Common myeloid progenitor, CD34-positive (primary cell): ENCODE data around the gene IL1R2.

Experiments used
- CTCF ChIA-PET: fragments of 350-600 bp; sonication (Branson Sonifier 250); formaldehyde crosslinking; loops from one replicate; lab custom pipeline; 2021; ENCODE audit warnings: antibody characterized with exemption; lab: Charles Lee
- POLR2A ChIA-PET: fragments of 350-600 bp; sonication (Branson Sonifier 250); formaldehyde crosslinking; loops from one replicate; lab custom pipeline; 2021; ENCODE audit warnings: antibody characterized with exemption; lab: Charles Lee
- DNase-seq, 3 donors: peaks; one replicate each; pipeline versions ENCODE4 v3.0.0 to v3.0.0-alpha.2; 2013
- H3K27ac ChIP-seq, 2 experiments: 1 replicate in 1 of 2; 2 replicates in 1 of 2; pipeline ENCODE4 v1.7.0; 2013; ENCODE audit warnings: inconsistent platforms in 2 of 2, low read length in 2 of 2, mild to moderate bottlenecking in 2 of 2, low read depth in 1 of 2, moderate library complexity in 1 of 2; ENCODE audit not compliant: severe bottlenecking in 2 of 2, insufficient read depth in 1 of 2, poor library complexity in 1 of 2
- H3K27me3 ChIP-seq, 5 experiments: replicated peaks in 2 of 5; 1 replicate in 3 of 5; 2 replicates in 2 of 5; pipeline versions ENCODE4 v1.6.1 to v1.7.0; 2013; ENCODE audit warnings: low read length in 4 of 5, mild to moderate bottlenecking in 2 of 5, moderate library complexity in 2 of 5, inconsistent platforms in 1 of 5; ENCODE audit not compliant: insufficient read depth in 5 of 5, control insufficient read depth in 4 of 5
- H3K36me3 ChIP-seq, 4 experiments: 1 replicate in 2 of 4; 2 replicates in 2 of 4; pipeline versions ENCODE4 v1.6.1 to v1.7.0; 2013; ENCODE audit warnings: low read length in 3 of 4, control low read depth in 1 of 4, mild to moderate bottlenecking in 1 of 4; ENCODE audit not compliant: control insufficient read depth in 4 of 4, insufficient read depth in 4 of 4
- H3K4me1 ChIP-seq, 4 experiments: 1 replicate in 3 of 4; 2 replicates in 1 of 4; pipeline versions ENCODE4 v1.6.1 to v1.7.1; 2013; ENCODE audit warnings: low read length in 3 of 4, mild to moderate bottlenecking in 3 of 4, control low read depth in 1 of 4, inconsistent platforms in 1 of 4, moderate library complexity in 1 of 4; ENCODE audit not compliant: control insufficient read depth in 4 of 4, insufficient read depth in 4 of 4; ENCODE audit errors: control extremely low read depth in 1 of 4
- H3K4me3 ChIP-seq, 7 experiments: 1 replicate in 4 of 7; 2 replicates in 3 of 7; pipeline versions ENCODE4 v1.5.1 to v1.7.0; 2013; ENCODE audit warnings: mild to moderate bottlenecking in 7 of 7, low read length in 6 of 7, moderate library complexity in 6 of 7, inconsistent platforms in 2 of 7, low read depth in 2 of 7, control low read depth in 1 of 7; ENCODE audit not compliant: insufficient read depth in 4 of 7, control insufficient read depth in 1 of 7; ENCODE audit errors: extremely low read depth in 1 of 7
- H3K9me3 ChIP-seq, 5 experiments: 1 replicate in 4 of 5; 2 replicates in 1 of 5; pipeline versions ENCODE4 v1.6.1 to v1.7.1; 2013; ENCODE audit warnings: low read length in 4 of 5, mild to moderate bottlenecking in 2 of 5, inconsistent platforms in 1 of 5, low read depth in 1 of 5, moderate library complexity in 1 of 5; ENCODE audit not compliant: control insufficient read depth in 4 of 5, insufficient read depth in 2 of 5; ENCODE audit errors: control extremely low read depth in 1 of 5
- WGBS: methylation state at CpG from one replicate; pipeline ENCODE4 v1.1.5; 2013; ENCODE audit not compliant: insufficient coverage; 5-methylcytosine and 5-hydroxymethylcytosine counted together

The IL1R2 gene

GRCh38 chr2:102073168-102073724, 81.5 kb downstream of the IL1R2 start:
- no peaks in the 10 kb centered on the region for H3K9me3 ChIP-seq
- POLR2A ChIA-PET, result interaction anchor here (1.2 kb wide), 1 partner anchor 10 kb away, joined by 3 read pairs; no protein-coding TSS in a partner anchor
- CTCF ChIA-PET, result interaction anchor here (0.8 to 2.0 kb wide), 8 partner anchors 9 to 168 kb away, joined by 3 to 11 read pairs (median 4); no protein-coding TSS in a partner anchor
- no peak overlapping the region for H3K27ac ChIP-seq
- no peak for DNase-seq
- no peaks in the 10 kb centered on the region for H3K36me3 ChIP-seq
- no peaks in the 10 kb centered on the region for H3K27me3 ChIP-seq
- peaks cover 0 to 19% (median 14%) of the 10 kb centered on the region in 4 experiments for H3K4me1 ChIP-seq
- WGBS, result no CpG with 5 or more reads among the region's 2 CpGs
- no peak overlapping the region for H3K4me3 ChIP-seq

DNA sequence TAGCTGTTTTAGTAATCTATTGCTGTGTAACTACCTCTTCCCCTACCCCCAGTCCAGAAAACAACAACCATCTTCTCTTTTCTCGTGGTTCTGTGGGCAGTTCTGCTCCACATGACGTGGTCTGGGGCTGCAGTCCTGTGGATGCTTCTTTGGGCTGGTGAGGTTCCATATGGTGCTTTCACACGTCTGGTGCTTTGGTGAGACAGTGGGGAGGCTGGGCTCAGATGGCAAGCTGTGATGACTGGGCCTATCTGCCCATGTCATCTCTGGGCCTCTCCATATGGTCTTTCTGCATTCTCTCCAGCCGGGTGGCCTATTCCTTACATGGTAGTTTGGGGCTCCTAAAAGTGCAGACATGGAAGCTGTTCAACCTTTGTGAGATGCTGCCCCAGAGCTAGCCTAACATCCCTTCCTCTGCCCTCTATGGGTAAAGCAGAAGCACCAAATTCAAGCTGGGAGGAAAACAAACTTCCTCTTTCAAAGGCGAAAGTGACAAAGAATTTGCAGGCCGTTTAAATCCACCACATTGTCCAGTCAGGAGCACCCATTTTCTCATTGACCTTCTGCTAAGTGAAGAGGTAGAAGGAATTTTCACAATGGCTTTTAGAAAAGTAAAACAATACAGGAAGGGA, 82.5 kb downstream of the IL1R2 start:
- CTCF ChIA-PET, result interaction anchor here (0.7 to 2.0 kb wide), 11 partner anchors 10 to 167 kb away, joined by 3 to 11 read pairs (median 3); no protein-coding TSS in a partner anchor
- Histone ChIP-seq H3K27me3 (no peaks in the 10 kb centered on the region), H3K4me3 (no peak overlapping the region), H3K9me3 (no peaks in the 10 kb centered on the region), H3K4me1 (peaks cover 0 to 17% (median 13%) of the 10 kb centered on the region in 4 experiments), H3K36me3 (no peaks in the 10 kb centered on the region), H3K27ac (no peak overlapping the region)
- POLR2A ChIA-PET, result interaction anchor here (1.2 kb wide), 1 partner anchor 9 kb away, joined by 3 read pairs; no protein-coding TSS in a partner anchor
- peak; percentile 40 to 78 (median 73) for DNase-seq
- 52% methylated on average over 3 of the region's 6 CpGs for WGBS

GRCh38 chr2:102075479-102075878, 83.7 kb downstream of the IL1R2 start:
- H3K4me1 ChIP-seq, result peaks cover 4 to 19% (median 12%) of the 10 kb centered on the region in 4 experiments
- DNase-seq, result no peak
- H3K36me3 ChIP-seq, result no peaks in the 10 kb centered on the region
- peaks cover 0 to 3% (median 0%) of the 10 kb centered on the region in 5 experiments for H3K27me3 ChIP-seq
- H3K4me3 ChIP-seq, result no peak overlapping the region
- no peaks in the 10 kb centered on the region for H3K9me3 ChIP-seq
- H3K27ac ChIP-seq, result no peak overlapping the region
- POLR2A ChIA-PET, result no interaction called here
- no CpG with 5 or more reads among the region's 2 CpGs for WGBS
- CTCF ChIA-PET, result interaction anchor here (1.2 kb wide), 1 partner anchor 48 kb away, joined by 3 read pairs; no protein-coding TSS in a partner anchor

DNA sequence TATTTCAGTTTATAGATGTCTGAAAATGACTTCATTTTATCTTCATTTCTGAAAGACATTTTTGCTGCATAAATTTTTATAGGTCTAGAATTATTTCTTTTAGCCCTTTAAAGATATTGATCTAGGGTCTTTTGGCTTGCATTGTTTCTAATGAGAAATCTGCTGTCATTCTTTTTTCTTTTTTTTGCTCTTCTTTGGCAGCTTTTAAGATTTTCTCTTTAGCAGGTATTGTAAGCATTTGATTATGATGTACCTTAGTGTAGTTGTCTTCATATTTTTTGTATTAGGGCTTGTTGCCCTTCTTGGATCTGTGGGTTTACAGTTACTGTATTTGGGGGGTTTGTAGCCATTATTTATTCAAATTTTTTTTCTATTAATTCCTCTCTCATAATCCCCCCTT, 84.8 kb downstream of the IL1R2 start:
- Histone ChIP-seq H3K9me3 (no peaks in the 10 kb centered on the region), H3K4me3 (no peak overlapping the region), H3K36me3 (no peaks in the 10 kb centered on the region), H3K4me1 (peaks cover 4 to 30% (median 18%) of the 10 kb centered on the region in 4 experiments), H3K27me3 (peaks cover 0 to 6% (median 3%) of the 10 kb centered on the region in 5 experiments), H3K27ac (no peak overlapping the region)
- DNase-seq, result no peak
- ChIA-PET POLR2A (no interaction called here), CTCF (interaction anchor here (1.2 to 1.6 kb wide), 2 partner anchors 44 to 47 kb away, joined by 3 read pairs; no protein-coding TSS in a partner anchor)
